ENCODE measurements around the gene HHIP.
"Not testable (repeated sequence)": the region's sequence is repeated elsewhere in the genome, so short reads cannot be mapped to it uniquely, and the experiment has no call there.

Gene HHIP

DNA sequence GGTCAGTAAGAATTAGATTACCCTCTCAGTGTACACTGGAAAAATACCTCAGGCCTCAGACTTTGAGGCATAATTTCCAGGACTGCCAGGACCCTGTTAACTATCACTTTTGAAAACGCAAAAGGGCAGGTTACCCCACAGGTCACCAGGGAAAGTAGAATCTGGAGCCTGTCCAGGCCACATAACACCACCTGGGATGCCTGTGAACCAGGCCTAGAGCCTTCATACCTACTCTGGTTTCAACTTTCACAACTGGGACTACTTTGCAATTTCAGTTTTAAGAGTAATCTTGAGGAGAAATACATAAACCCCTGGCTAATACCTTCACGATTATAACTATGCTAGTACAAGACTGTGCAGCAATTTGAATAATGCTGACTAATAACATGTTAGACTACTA, 132.4 kb downstream of the HHIP start:
- no peak overlapping the region for H3K4me3 ChIP-seq (ENCODE audit: low read depth, low read length)
- no peak for DNase-seq (ENCODE audit: low read depth)
- TF ChIP-seq, protein P1, sequence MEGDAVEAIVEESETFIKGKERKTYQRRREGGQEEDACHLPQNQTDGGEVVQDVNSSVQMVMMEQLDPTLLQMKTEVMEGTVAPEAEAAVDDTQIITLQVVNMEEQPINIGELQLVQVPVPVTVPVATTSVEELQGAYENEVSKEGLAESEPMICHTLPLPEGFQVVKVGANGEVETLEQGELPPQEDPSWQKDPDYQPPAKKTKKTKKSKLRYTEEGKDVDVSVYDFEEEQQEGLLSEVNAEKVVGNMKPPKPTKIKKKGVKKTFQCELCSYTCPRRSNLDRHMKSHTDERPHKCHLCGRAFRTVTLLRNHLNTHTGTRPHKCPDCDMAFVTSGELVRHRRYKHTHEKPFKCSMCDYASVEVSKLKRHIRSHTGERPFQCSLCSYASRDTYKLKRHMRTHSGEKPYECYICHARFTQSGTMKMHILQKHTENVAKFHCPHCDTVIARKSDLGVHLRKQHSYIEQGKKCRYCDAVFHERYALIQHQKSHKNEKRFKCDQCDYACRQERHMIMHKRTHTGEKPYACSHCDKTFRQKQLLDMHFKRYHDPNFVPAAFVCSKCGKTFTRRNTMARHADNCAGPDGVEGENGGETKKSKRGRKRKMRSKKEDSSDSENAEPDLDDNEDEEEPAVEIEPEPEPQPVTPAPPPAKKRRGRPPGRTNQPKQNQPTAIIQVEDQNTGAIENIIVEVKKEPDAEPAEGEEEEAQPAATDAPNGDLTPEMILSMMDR (conservative IDR thresholded peaks at IDR 0.05; ENCODE audit: low read depth, low read length) = no peak

DNA sequence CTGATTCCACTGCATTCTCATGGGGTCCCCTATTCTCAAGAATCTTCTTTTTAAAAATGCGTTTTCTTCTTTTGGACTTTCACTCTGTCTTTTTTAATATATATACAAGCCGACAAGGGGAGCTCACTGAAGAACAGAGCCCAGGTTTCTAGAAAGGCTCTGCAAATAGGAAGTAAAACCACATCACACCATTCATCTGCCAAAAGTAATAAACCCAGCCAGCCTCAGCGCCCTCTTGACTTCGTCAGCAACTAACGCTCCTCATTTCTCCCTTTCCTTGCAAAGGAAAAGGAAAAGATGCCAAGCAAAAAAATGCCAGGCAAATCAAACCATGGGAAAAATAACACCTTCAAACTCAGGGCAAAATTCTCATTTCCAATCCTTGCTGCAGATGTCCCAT, 136.4 kb downstream of the HHIP start:
- DNase-seq (ENCODE audit: low read depth) = no peak
- TF ChIP-seq, protein P1 (conservative IDR thresholded peaks at IDR 0.05; ENCODE audit: low read depth, low read length) = no peak
- H3K4me3 ChIP-seq (ENCODE audit: low read depth, low read length) = no peak overlapping the region

DNA sequence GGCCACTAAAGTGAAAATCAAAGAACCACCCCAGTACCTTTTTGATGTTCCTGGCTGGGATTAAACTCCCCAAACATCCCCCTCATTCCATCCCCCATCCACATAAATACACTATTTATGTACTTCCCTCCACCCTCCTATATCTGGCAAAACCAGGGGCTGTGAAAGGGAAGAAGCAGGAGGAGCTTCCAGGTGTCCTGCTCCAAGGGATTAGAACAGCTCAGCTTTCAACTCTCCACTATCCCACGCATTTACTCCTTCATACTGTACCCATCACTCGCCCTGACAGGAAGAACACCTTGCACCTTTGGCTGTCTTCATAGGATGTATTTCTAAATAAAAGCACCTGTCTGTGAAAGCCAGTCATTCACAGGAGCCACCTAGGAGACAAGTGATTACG, 140.0 kb downstream of the HHIP start:
- no peak overlapping the region for H3K4me3 ChIP-seq (ENCODE audit: low read depth, low read length)
- TF ChIP-seq, protein P1 (conservative IDR thresholded peaks at IDR 0.05; ENCODE audit: low read depth, low read length) = no peak
- DNase-seq (ENCODE audit: low read depth) = no peak

DNA sequence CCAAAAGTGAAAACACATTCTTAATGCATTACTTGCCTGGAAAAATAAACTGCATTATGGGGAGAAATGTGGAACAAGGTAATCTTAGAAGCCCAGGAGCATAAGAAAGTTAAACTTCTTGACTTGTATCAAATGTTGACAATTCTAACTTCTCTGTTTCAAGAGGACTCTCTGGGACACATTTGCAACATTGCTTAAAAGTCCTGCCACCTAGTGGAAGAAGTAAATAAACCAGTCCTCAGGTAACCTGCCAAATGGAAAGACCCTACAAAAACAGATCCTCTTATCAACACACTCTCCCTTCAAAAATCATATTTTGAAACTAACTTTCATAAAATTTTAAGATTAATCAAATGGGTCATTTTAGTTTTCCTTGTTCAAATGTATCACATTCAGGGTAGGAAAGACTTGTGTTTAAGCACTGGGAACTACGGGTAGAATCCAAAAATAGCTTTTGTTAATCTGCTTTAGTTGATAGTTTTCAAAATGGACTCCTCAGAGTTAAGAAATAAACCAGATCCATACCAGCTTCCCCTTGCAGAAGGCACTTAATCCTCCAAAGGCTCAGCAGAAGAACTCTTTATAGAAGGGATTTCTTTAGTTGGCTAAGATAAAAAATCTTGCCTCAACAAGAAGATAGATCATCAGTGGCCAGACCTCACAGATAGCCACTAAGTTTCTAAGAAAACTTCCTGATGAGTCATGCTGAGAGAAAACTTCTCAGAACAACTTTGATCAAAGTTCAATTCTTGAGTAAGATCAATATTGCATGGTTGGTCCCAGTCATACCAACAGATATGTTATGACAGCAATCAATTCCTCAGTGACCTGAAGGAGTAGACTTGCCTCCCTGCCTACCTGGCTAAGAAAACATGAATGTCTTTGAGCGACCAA, 141.7 kb downstream of the HHIP start:
- TF ChIP-seq, protein P1 (conservative IDR thresholded peaks at IDR 0.05; ENCODE audit: low read depth, low read length) = peak; percentile 64
- peak; percentile 72 for DNase-seq (ENCODE audit: low read depth)
- no peak overlapping the region for H3K4me3 ChIP-seq (ENCODE audit: low read depth, low read length)

DNA sequence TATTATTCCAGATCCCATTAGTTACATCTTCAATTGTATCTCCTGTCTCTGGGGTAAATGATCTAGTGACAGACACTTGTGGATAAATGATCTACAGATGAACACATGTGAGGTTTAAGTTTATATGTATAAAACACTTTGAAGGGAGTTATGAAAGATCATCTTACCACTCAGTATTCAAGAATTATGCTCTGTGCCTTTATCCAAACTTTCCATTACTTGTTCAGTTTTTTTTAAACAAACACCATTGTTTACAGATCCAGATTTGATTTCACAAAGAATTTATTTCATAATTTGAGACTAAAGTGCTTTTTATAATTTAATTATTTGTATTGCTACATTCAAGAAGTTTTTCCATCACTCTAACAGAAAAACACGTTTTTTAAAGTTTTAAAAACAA, 142.5 kb downstream of the HHIP start:
- DNase-seq (ENCODE audit: low read depth) = no peak
- TF ChIP-seq, protein P1 (conservative IDR thresholded peaks at IDR 0.05; ENCODE audit: low read depth, low read length) = no peak
- H3K4me3 ChIP-seq (ENCODE audit: low read depth, low read length) = no peak overlapping the region

DNA sequence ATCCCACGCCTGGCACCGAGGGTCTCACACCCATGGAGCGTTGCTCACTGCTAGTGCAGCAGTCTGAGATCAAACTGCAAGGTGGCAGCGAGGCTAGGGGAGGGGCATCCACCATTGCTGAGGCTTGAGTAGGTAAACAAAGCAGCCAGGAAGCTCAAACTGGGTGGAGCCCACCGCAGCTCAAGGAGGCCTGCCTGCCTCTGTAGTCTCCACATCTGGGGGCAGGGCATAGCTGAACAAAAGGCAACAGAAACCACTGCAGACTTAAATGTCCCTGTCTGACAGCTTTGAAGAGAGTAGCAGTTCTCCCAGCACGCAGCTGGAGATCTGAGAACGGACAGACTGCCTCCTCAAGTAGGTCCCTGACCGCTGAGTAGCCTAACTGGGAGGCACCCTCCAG, 146.0 kb downstream of the HHIP start:
- not testable (repeated sequence) for H3K4me3 ChIP-seq (ENCODE audit: low read depth, low read length); DNase-seq (ENCODE audit: low read depth)

Measured in choroid plexus epithelial cell (primary cell).